Glomerular visceral epithelial cell (primary cell): ENCODE data around the gene GPX5.
"Not testable (repeated sequence)": the region's sequence is repeated elsewhere in the genome, so short reads cannot be mapped to it uniquely, and the experiment has no call there.

Experiments used
- DNase-seq: peaks from one replicate; pipeline ENCODE4 v3.0.0-alpha.2; 2016; ENCODE audit errors: extremely low spot score

Gene GPX5, protein sequence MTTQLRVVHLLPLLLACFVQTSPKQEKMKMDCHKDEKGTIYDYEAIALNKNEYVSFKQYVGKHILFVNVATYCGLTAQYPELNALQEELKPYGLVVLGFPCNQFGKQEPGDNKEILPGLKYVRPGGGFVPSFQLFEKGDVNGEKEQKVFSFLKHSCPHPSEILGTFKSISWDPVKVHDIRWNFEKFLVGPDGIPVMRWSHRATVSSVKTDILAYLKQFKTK

DNA sequence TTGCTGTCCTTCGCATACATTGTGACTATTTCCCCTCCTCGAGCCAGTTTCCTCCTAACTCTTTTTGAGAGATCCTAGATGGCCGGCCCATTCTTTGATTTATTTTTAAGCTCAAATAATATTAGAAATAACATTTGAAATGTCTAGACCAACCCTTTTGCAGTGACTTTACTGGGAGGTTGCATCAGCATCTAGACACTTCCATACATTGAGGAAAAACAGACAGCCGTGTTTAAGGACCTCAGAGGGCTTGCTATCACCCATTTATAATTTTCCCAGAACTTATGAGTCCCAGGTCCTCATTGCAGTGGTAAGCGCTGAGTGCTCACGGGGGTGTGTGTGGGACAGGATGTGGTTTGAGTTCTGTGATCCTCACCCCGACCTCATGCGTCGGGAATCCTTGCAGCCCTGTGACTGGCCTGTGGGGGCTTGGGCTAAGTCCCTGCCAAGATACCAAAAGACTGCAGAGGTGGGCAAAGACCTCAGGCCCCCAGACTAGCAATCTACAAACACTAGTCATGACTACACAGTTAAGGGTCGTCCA lies at the start of gene GPX5:
TSS of gene GPX5 (plus strand) at position 386 of the 544 bp plus-strand sequence. CDS start at position 519, 133 bp downstream.
- DNase-seq, result peak; percentile 66

- no peak for DNase-seq
These were observed 47.2 kb upstream of the GPX5 start for GRCh38 chr6:28478518-28478917.

DNA sequence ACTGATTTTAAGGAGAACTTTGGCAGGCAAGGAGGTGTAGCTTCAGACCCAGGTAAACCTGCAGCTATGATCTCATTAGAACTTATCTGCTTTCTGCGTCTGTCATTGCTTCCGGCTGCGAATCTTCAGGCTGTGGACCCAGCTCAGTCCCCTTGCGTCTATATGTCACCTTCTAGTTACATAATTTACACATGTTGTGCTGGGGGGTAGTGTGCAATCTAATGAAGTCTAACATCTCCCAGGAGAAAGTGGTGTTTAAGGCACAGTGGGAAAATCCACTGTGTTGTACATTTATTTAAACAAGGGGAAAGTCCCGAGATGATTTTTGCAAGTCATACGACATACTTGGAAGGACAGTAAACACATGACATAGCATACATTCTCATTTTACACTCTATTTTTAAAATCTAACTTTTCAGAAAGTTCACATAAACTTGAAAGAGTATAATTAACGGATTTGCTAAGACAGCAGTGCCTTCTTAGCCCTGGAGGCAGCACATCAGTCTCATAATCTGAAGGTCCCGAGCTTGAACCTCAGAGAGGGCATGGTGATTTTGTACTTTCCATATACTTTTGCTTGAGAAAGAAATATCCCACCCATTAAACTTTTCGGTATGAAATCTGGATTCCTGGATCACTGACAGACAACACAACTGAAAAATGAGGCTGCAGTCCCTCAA lies 45.3 kb upstream of the GPX5 start:
- DNase-seq, result no peak

DNA sequence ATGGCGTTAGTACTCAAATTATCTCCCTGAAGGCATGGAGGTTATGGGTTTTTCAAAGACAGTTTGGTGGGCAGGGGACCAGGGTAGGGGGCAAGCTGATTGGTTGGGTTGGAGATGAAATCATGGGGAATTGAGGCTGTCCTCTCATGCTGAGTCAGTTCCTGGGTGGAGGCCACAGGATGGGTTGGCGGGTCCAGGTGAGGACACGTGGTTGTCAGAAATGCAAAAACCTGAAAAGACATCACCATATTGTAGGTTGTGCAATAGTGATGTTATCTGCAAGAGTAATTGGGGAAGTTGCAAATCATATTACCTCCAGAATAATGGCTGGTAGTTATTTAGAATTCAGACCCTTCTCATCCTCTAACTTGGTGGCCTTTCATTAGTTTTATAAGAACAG lies 40.2 kb upstream of the GPX5 start:
- no peak for DNase-seq

DNA sequence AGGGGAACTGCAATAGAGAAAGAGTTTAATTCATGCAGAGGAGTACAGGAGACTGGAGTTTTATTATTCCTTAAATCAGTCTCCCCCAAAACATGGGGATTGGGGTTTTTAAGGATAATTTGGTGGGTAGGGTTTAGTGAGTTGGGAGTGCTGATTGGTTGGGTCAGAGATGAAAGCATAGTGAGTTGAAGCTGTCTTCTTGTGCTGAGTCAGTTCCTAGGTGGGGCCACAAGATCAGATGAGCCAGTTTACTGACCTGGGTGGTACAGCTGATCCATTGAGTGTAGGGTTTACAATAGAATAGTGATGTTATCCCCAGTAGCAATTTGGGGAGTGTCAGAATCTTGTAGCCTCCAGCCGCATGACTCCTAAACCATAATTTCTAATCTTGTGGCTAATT lies 39.1 kb upstream of the GPX5 start:
- DNase-seq, result no peak

DNA sequence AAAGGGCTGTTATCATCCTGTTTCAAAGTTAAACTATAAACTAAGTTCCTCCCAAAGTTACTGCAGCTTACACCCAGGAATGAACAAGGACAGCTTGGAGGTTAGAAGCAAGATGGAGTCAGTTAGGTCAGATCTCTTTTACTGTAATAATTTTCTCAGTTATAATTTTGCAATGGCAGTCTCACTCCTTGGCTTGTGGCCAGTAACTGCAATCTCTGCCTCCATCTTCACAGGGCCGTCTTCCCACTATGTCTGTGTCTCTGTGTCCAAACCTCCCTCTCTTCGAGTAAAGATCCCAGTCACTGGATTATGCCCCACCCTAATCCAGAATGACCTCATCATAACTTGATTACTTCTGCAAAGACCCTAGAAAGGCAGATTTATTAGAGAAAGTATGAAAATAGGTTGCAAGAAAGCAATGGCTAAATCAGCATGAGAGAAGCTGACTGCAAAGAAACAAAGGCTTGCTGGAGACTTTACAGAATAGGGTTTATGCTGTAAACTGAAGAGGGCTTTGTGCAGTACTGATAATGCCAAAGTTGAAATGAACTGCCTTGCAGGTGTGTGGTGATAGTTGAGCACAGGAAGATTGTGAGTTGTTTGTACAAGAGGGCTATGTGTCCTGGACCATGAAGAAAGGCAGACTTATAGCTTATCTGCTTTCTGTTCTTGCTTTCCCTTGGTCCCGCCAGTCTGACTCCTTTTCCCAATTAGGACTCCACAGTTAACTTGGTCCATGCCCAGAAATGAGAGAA lies 38.5 kb upstream of the GPX5 start:
- no peak for DNase-seq

DNA sequence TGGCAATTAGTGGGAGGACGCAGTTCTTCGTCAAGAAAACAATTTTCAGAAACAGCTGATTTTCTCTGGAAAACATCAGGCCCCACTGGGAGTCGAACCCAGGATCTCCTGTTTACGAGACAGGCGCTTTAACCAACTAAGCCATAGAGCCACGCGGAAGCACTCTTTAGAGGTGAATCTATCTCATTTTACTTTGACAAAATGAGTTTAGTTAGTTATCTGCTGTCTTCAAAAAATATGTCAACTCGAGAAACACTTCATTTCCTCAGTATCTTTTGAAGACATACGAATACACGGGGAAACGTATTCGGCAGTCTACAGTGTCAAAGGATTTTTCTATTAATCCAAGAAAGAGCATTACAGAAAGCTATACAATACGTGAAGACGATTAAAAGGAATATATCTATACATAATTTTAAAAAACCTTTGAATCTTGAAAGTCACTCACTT lies 36.7 kb upstream of the GPX5 start:
- DNase-seq, result peak; percentile 41

GRCh38 chr6:28489366-28490204 lies 36.1 kb upstream of the GPX5 start:
- peak; percentile 16 for DNase-seq

GRCh38 chr6:28490205-28490890 lies 35.3 kb upstream of the GPX5 start:
- DNase-seq, result no peak

GRCh38 chr6:28491984-28492317 lies 33.7 kb upstream of the GPX5 start:
- DNase-seq, result no peak

GRCh38 chr6:28496099-28496779 lies 29.4 kb upstream of the GPX5 start:
- DNase-seq, result peak; percentile 17

DNA sequence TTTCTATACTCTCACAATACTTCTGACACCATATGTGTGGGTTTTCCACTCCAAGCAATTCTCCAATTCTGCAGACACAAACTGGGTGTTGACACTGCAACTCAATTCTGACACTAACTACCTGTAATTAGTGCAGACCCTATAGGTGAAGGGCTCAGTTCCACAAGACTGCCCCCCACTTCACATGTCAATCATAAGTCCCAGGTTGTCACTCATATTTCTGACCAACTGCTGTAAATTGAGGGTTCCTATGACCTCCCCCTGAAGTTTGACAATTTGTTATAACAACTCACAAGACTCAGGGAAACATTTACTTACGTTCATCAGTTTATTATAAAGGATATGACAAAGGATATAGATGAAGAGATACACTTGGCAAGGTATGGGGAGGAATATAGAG lies 28.4 kb upstream of the GPX5 start:
- DNase-seq, result no peak

DNA sequence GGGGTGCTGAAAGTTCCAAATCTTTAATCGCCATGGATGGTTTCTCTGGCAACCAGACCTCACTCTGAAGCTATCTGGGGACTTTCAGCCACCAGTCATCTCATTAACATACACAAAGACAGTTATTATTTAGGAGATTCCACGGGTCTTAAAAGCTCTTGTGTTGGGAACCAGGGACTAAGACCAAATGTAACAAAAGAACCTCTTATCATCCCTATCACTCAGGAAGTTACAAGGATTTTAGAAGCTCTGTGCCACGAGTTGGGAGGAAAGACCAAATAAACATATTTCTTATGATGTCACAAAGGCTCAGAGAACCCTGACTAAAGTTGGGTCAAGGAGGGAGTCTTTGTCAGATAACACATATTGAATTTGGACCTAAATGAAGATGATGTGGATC lies 27.8 kb upstream of the GPX5 start:
- no peak for DNase-seq

- no peak for DNase-seq
These were observed 24.4 kb upstream of the GPX5 start for GRCh38 chr6:28501259-28501658.

GRCh38 chr6:28502136-28502535 lies 23.5 kb upstream of the GPX5 start:
- not testable (repeated sequence) for DNase-seq

- DNase-seq, result not testable (repeated sequence)
These were observed 22.9 kb upstream of the GPX5 start for GRCh38 chr6:28502709-28503305.

DNA sequence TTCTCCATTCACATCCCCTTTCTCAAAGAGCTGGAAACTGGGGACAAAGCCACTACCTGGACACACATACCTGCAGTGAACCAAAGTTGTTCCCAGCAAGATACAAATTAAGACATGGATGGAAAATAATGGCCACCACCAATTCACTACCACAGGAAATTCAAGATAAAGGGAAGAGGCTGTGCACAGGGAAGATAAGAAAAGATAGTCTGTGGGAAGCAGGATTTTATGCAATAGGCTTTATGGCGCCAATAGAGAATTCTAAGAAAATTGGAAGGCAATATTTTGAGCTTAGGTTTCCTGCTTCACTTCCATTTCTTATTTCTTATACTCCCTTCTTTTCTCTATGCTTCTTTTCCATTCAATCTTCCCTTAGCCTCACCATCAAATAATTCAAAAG lies 19.9 kb upstream of the GPX5 start:
- DNase-seq, result no peak

DNA sequence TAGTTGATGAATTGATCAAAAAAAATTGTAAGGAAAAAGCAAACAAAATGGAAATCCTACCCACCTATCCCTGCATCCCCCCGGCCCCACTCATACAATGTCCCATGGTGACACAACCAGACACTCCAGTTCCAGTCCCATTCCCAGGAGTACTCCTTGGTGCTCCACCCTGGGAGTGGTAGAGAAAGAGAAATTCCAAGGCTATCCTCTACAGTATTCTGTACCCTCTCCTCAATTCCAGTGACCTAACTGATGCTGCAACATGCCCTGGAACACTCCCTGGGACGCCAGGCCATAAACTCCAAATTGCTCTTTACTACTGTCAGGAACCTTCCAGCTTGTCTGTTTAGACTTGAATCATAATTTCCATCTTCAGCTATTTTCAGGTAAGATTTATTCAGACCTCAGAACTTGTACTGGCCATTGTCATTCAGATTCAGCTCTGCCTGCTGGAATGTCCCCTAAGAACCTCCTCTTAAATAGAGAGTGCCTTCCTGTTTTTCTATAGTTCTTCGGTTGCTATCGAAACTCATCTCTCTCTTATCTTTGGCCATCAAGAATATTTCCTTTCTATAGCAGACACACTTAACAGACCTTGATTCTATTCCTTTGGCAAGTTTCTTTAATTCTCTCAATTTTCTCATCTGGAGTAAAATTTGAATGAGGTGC lies 18.7 kb upstream of the GPX5 start:
- no peak for DNase-seq

- DNase-seq, result no peak
These were observed 13.9 kb upstream of the GPX5 start for GRCh38 chr6:28511628-28512300.
